GM12892 (cell line): ENCODE results near the gene SRD5A3.

ENCODE experiments used
- DNase-seq: peaks from one replicate; pipeline ENCODE4 v3.0.0; 2011; ENCODE audit not compliant: insufficient read length
- FAIRE-seq: peaks from 2 replicates; lab custom pipeline; 2011; peaks lifted over from hg19 to GRCh38; lab: Jason Lieb, UNC
- POLR2A ChIP-seq: IDR thresholded peaks from 2 replicates; pipeline ENCODE4 v1.6.1; 2011; ENCODE audit warnings: low read depth, low read length, control low read depth
- POLR2AphosphoS5 ChIP-seq: IDR thresholded peaks from 2 replicates; pipeline ENCODE4 v1.6.1; 2011; ENCODE audit warnings: low read depth, low read length, control low read depth
- TAF1 ChIP-seq: IDR thresholded peaks from 2 replicates; pipeline ENCODE4 v1.6.1; 2011; ENCODE audit warnings: low read depth, mild to moderate bottlenecking, control low read depth, low read length, borderline replicate concordance

SRD5A3 gene

GRCh38 chr4:55381502-55381901, 35.5 kb downstream of the SRD5A3 start:
- DNase-seq (no peak), FAIRE-seq (no peak)
- TF ChIP-seq POLR2AphosphoS5 (no peak), TAF1 (no peak), POLR2A (no peak)

GRCh38 chr4:55382488-55383003, 36.5 kb downstream of the SRD5A3 start:
- FAIRE-seq (no peak), DNase-seq (no peak)
- no peak for TF ChIP-seq TAF1

- FAIRE-seq (no peak), DNase-seq (no peak)
- no peak for TF ChIP-seq POLR2AphosphoS5
- TF ChIP-seq POLR2A = no peak
- TF ChIP-seq TAF1 = no peak
Measured at GRCh38 chr4:55385201-55385649, 39.2 kb downstream of the SRD5A3 start.

GRCh38 chr4:55386073-55386472, 40.0 kb downstream of the SRD5A3 start:
- TF ChIP-seq POLR2AphosphoS5 (no peak), TAF1 (no peak), POLR2A (no peak)
- FAIRE-seq (peak; percentile 61), DNase-seq (no peak)

GRCh38 chr4:55386840-55387239, 40.8 kb downstream of the SRD5A3 start:
- DNase-seq = no peak
- FAIRE-seq = no peak

GRCh38 chr4:55393461-55394320, 47.6 kb downstream of the SRD5A3 start:
- FAIRE-seq (no peak), DNase-seq (no peak)

More at GRCh38 chr4:55386840-55387239, 40.8 kb downstream of the SRD5A3 start:
- TF ChIP-seq TAF1 (no peak), POLR2AphosphoS5 (no peak), POLR2A (no peak)

GRCh38 chr4:55395218-55395528, 49.1 kb downstream of the SRD5A3 start:
- no peak for TF ChIP-seq TAF1
- FAIRE-seq = no peak

More at GRCh38 chr4:55393461-55394320, 47.6 kb downstream of the SRD5A3 start:
- TF ChIP-seq TAF1 = no peak
- TF ChIP-seq POLR2A = no peak
- TF ChIP-seq POLR2AphosphoS5 = no peak

GRCh38 chr4:55395529-55396307, 49.7 kb downstream of the SRD5A3 start, which contains the start of gene TMEM165:
Gene TMEM165 (plus strand): TSS chr4:55395957. CDS start chr4:55396190, 233 bp downstream.
- FAIRE-seq (peak; percentile 93), DNase-seq (peak; percentile 84)
- TF ChIP-seq POLR2A (peak; percentile 97), POLR2AphosphoS5 (peak; percentile 91), TAF1 (peak; percentile 81)

More at GRCh38 chr4:55395218-55395528, 49.1 kb downstream of the SRD5A3 start:
- no peak for DNase-seq

GRCh38 chr4:55396308-55397125, 50.5 kb downstream of the SRD5A3 start:
- DNase-seq = peak; percentile 30
- peak; percentile 5 for FAIRE-seq
- TF ChIP-seq POLR2AphosphoS5 (no peak), POLR2A (no peak), TAF1 (no peak)

- TF ChIP-seq TAF1 (no peak), POLR2A (no peak), POLR2AphosphoS5 (no peak)
- FAIRE-seq (peak; percentile 82), DNase-seq (no peak)
Measured at GRCh38 chr4:55397126-55397436, 51.0 kb downstream of the SRD5A3 start.
